GM23338 (cell line): ENCODE results near the gene NUP107. TPM values are rescaled to one million over a fixed set of nuclear protein-coding genes. Genes with fewer than 3 reads are reported as not detected.

Experiments
- ATAC-seq: fragments of 200-7000 bp; cut with Tn5 transposase; 3 replicates; pipeline ENCODE4 v1.9.1; 2020
- DNase-seq: peaks from one replicate; pipeline ENCODE4 v3.0.0-alpha.2; 2015; ENCODE audit warnings: low spot score
- H2AFZ ChIP-seq: fragments of 200-600 bp; sonication (generic); 2 replicates; pipeline ENCODE4 v1.8.0; 2016; ENCODE audit warnings: antibody characterized with exemption, mild to moderate bottlenecking, moderate library complexity
- H3F3A ChIP-seq: fragments of 200-600 bp; sonication (generic); replicated peaks from 2 replicates; pipeline ENCODE4 v1.8.0; 2017; ENCODE audit warnings: antibody characterized with exemption, mixed run types, low read depth
- H3K27ac ChIP-seq: fragments of 200-600 bp; sonication (generic); 2 replicates; pipeline ENCODE4 v1.6.1; 2016; ENCODE audit warnings: low read depth
- H3K27me3 ChIP-seq: fragments of 200-600 bp; sonication (generic); 2 replicates; pipeline ENCODE4 v1.8.0; 2016; ENCODE audit warnings: mild to moderate bottlenecking, mixed run types, moderate library complexity; ENCODE audit not compliant: insufficient read depth
- H3K36me3 ChIP-seq: fragments of 200-600 bp; sonication (generic); 2 replicates; pipeline ENCODE4 v1.8.0; 2016; ENCODE audit warnings: mild to moderate bottlenecking; ENCODE audit not compliant: insufficient read depth
- H3K4me1 ChIP-seq: fragments of 200-600 bp; sonication (generic); 2 replicates; pipeline ENCODE4 v1.8.0; 2016; ENCODE audit warnings: mild to moderate bottlenecking, moderate library complexity; ENCODE audit not compliant: insufficient read depth
- H3K4me2 ChIP-seq: fragments of 200-600 bp; sonication (generic); 2 replicates; pipeline ENCODE4 v1.7.1; 2017; ENCODE audit warnings: mixed run types
- H3K4me3 ChIP-seq: fragments of 200-600 bp; sonication (generic); 2 replicates; pipeline ENCODE4 v1.6.1; 2016; ENCODE audit warnings: mixed run types
- H3K79me2 ChIP-seq: fragments of 200-600 bp; sonication (generic); replicated peaks from 2 replicates; pipeline ENCODE4 v1.8.0; 2017; ENCODE audit warnings: mild to moderate bottlenecking; ENCODE audit not compliant: insufficient read depth
- H3K9me2 ChIP-seq: fragments of 200-600 bp; sonication (generic); 2 replicates; pipeline ENCODE4 v1.8.0; 2017; ENCODE audit not compliant: insufficient read depth
- H4K20me1 ChIP-seq: fragments of 200-600 bp; sonication (generic); replicated peaks from 2 replicates; pipeline ENCODE4 v1.8.0; 2017; ENCODE audit warnings: mild to moderate bottlenecking; ENCODE audit not compliant: insufficient read depth
- H3K27ac Mint-ChIP-seq: 2 replicates; pipeline ENCODE4 v1.8.0; 2020; ENCODE audit warnings: inconsistent platforms, mild to moderate bottlenecking, moderate library complexity, mixed read lengths
- H3K27me3 Mint-ChIP-seq: 3 replicates; pipeline ENCODE4 v1.8.0; 2022; ENCODE audit warnings: low read depth, mild to moderate bottlenecking, moderate library complexity, mixed read lengths, inconsistent platforms; ENCODE audit not compliant: insufficient read depth, poor library complexity
- H3K36me3 Mint-ChIP-seq: 3 replicates; pipeline ENCODE4 v1.8.0; 2021; ENCODE audit warnings: low read depth, mild to moderate bottlenecking, inconsistent platforms, moderate library complexity, mixed read lengths
- H3K4me1 Mint-ChIP-seq: 3 replicates; pipeline ENCODE4 v1.8.0; 2020; ENCODE audit warnings: mild to moderate bottlenecking, inconsistent platforms, mixed read lengths
- H3K4me3 Mint-ChIP-seq: 3 replicates; pipeline ENCODE4 v1.8.0; 2021; ENCODE audit warnings: moderate library complexity, mild to moderate bottlenecking, inconsistent platforms, mixed read lengths
- H3K9me3 Mint-ChIP-seq: 3 replicates; pipeline ENCODE4 v1.8.0; 2020; ENCODE audit warnings: moderate library complexity, mild to moderate bottlenecking, inconsistent platforms, mixed read lengths
- CREB1 ChIP-seq: fragments of 250-450 bp; sonication (Bioruptor Pico); IDR thresholded peaks from 2 replicates; pipeline ENCODE4 v1.5.0; 2020; ENCODE audit warnings: low read depth, mild to moderate bottlenecking, moderate library complexity
- CTCF ChIP-seq, 2 experiments: fragments of 200-600 bp in 1 of 2; sonication (generic) in 1 of 2; conservative IDR thresholded peaks; 2 replicates each; pipeline versions ENCODE4 v1.5.1 to v1.6.1; 2016 to 2017; ENCODE audit warnings: antibody characterized with exemption in 2 of 2, low read depth in 2 of 2, mild to moderate bottlenecking in 2 of 2, moderate library complexity in 1 of 2
- REST ChIP-seq: IDR thresholded peaks from one replicate; pipeline ENCODE4 v1.6.1; 2018; ENCODE audit warnings: antibody characterized with exemption; ENCODE audit not compliant: unreplicated experiment
- ZNF114 ChIP-seq: fragments of 250-450 bp; sonication (Bioruptor Pico); IDR thresholded peaks from 2 replicates; pipeline ENCODE4 v1.5.0; 2020; ENCODE audit warnings: mild to moderate bottlenecking, moderate library complexity
- ZNF462 ChIP-seq: fragments of 250-450 bp; sonication (Bioruptor Pico); IDR thresholded peaks from 2 replicates; pipeline ENCODE4 v1.5.0; 2020; ENCODE audit warnings: mild to moderate bottlenecking, moderate library complexity
- polyA plus RNA-seq: library from polyadenylated mRNA; unstranded; fragments of >200 nt; fragmentation: Nextera tagmentation; extraction: Ambion mirVana; gene quantifications from 2 replicates; pipeline ENCODE4 v1.2.1, GENCODE V29; 2016
- total RNA-seq: library from RNA; depleted of rRNA; stranded (reverse); fragments of >200 nt; shearing (Covaris generic); gene quantifications from 2 replicates; pipeline ENCODE4 v1.2.3, GENCODE V29; 2014

The NUP107 gene
- total and polyA plus RNA-seq, 2 experiments from 2014 or later: 123 to 152 TPM

- H3K27ac Mint-ChIP-seq: no peak overlapping the region
- Histone ChIP-seq H3K36me3 (peaks cover 16% of the 10 kb centered on the region), H3K9me2 (no peaks in the 10 kb centered on the region), H3K79me2 (peaks cover 15% of the 10 kb centered on the region), H3K27ac (no peak overlapping the region), H3F3A (0 out of 2 replicates have a peak, but pooled peaks cover under 1% of the 10 kb centered on the region), H3K4me2 (no peak overlapping the region), H3K27me3 (no peaks in the 10 kb centered on the region), H3K4me1 (peaks cover 8% of the 10 kb centered on the region; the same call in 1 of the 2 replicates), H2AFZ (no peak overlapping the region), H3K4me3 (no peak overlapping the region), H4K20me1 (peaks cover 4% of the 10 kb centered on the region; the same call in 1 of the 2 replicates)
- H3K27me3 Mint-ChIP-seq: peaks cover 4% of the 10 kb centered on the region
- peaks cover 30% of the 10 kb centered on the region for H3K36me3 Mint-ChIP-seq
- TF ChIP-seq REST: no peak
- TF ChIP-seq ZNF114 (CRISPR knock-in tag): no peak
- TF ChIP-seq CREB1 (CRISPR knock-in tag): no peak
- H3K9me3 Mint-ChIP-seq: no peaks in the 10 kb centered on the region
- no peak for ATAC-seq
- no peak overlapping the region for H3K4me3 Mint-ChIP-seq
- peaks cover 9% of the 10 kb centered on the region; the same call in 2 of the 3 replicates for H3K4me1 Mint-ChIP-seq
- DNase-seq: no peak
Observed at GRCh38 chr12:68749861-68750260, 63.1 kb downstream of the NUP107 start.

- Mint-ChIP-seq H3K9me3 (no peaks in the 10 kb centered on the region), H3K4me3 (no peak overlapping the region), H3K27me3 (peaks cover 4% of the 10 kb centered on the region), H3K4me1 (peaks cover 9% of the 10 kb centered on the region; the same call in 2 of the 3 replicates), H3K36me3 (peaks cover 35% of the 10 kb centered on the region), H3K27ac (no peak overlapping the region)
- Histone ChIP-seq H3K79me2 (peaks cover 15% of the 10 kb centered on the region), H2AFZ (no peak overlapping the region), H3K27me3 (no peaks in the 10 kb centered on the region), H4K20me1 (peaks cover 4% of the 10 kb centered on the region; the same call in 1 of the 2 replicates), H3K4me1 (peaks cover 8% of the 10 kb centered on the region; the same call in 1 of the 2 replicates), H3K9me2 (no peaks in the 10 kb centered on the region), H3F3A (no peaks in the 10 kb centered on the region), H3K4me3 (no peak overlapping the region), H3K36me3 (peaks cover 20% of the 10 kb centered on the region), H3K4me2 (no peak overlapping the region), H3K27ac (no peak overlapping the region)
- ATAC-seq (no peak), DNase-seq (no peak)
- TF ChIP-seq ZNF462 (CRISPR knock-in tag) (no peak), CTCF (conservative IDR thresholded peaks at IDR 0.05; ENCODE audit: low read depth in 2 of 2) (no peak), REST (no peak)
Observed at GRCh38 chr12:68750506-68750905, 63.7 kb downstream of the NUP107 start.
